ENCODE results near the gene C17orf114.
A peak's percentile ranks its signal among the peaks of the same experiment; 100 is the strongest.

Gene C17orf114

DNA sequence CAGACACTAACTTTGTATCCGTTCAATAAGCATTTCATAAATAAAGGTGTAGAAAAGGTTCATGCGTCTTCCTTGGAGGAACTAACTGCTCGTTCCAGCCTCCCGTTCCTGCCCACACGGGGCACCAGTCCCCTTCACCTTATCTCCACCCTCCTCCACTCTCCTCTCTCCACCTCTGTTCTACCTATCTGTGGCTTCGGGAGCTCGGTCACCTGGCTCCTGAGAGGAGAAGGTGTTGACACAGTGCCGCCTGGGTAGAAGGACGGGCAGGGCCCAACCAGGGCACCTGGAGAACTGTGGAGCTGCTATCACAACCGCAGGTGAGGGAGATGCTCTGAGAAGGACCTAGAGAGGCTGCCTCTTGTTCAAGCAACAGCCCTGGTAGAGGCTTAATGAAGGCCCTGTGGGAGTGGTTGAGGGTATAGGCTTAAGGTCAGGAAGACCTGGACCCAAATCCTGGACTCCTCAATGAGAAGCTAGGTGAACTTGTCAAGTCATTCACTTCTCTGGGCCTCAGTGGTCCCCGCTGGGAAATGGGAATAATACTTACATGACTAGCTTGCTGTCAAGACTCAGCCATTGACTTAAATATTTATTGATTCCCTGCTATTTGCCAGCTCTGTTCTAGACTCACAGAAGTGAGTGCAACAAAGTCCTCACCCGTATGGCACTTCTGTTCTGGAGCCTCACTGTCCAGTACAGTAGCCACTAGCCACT is 21.4 kb upstream of the C17orf114 start:
- no peak for DNase-seq (ENCODE audit: low read depth in 2 of 2)

DNA sequence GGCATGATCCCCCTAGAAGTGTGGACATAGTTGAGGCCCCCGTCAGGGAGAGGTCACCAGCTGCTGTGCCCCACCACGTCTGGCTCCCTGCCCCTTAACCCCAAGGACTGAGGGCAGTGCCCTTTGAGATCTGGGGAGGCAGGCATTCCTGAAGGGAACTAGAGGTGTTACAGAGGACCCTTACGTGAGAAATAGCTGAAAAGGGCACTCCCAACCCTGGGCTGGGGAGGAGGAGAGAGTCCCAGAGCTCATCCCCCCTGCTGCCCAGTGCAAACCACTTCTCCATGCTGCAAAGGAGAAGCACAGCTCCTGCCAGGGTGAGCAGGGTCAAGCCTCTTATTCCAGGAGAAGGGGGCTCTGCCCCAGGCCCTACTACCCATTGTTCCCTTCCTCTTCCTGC is 20.7 kb upstream of the C17orf114 start:
- no peak for DNase-seq (ENCODE audit: low read depth in 2 of 2)

DNA sequence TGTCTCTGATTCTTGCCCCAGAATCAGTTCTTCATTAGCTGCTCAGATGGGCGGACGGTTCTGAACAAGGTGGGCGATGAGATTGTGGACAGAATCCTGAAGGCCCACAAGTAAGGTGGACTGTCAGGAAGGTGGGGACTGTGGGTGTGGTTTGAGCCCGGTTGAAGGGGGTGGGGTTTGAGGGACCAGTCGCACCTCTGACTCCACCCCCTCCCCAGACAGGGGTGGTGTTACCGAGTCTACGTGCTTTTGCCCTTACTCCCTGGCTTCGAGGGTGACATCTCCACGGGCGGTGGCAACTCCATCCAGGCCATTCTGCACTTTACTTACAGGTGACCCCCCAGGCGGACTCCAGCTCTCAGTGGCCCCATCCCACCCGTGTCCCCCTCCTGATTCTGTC is 16.1 kb upstream of the C17orf114 start:
- DNase-seq (ENCODE audit: low read depth in 2 of 2) = no peak

DNA sequence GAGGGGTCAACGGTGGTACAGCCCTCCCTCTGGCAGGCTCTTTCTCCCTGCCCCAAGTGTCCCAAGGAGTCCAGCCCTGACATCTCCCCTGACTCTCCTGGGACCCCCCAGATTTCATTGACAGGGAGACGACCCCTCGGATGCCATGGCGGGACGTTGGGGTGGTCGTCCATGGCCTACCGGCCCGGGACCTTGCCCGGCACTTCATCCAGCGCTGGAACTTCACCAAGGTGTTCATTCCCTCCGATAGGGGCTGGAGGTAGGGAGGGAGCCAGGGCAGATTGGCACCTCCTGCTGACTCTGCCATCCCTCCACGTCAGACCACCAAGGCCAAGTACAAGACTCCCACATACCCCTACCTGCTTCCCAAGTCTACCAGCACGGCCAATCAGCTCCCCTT is 14.7 kb upstream of the C17orf114 start:
- no peak for DNase-seq (ENCODE audit: low read depth in 2 of 2)

DNA sequence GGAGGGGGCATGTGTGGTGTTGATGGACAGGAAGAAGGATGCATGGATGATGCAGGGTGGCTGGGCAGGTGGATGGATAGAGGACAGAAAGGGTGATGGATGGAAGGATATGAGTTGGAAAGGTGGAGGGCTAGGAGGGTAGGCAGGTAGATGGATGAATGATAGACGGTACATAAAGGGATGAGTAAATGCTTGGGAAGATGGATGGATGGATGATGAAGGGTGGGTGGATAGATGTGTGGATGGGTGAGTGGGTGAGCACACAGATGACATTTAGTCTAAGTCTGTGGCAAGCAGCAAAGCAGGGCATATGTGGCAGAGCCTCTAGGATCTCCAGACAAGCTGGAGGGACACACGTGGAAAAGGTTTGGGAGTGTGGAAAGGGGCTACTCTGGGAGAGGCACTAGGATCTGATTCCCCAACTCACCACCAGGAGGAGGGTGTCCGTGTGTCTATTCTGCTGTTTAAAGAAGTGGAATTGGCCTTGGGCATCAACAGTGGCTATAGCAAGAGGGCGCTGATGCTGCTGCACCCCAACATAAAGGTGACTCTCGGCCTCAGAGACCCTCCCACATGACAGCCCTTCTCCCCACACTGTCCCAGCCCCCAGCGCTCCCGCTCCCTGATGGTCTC is 13.0 kb upstream of the C17orf114 start:
- peak in 1 of 2 donors; percentile 36 for DNase-seq (ENCODE audit: low read depth in 2 of 2)

DNA sequence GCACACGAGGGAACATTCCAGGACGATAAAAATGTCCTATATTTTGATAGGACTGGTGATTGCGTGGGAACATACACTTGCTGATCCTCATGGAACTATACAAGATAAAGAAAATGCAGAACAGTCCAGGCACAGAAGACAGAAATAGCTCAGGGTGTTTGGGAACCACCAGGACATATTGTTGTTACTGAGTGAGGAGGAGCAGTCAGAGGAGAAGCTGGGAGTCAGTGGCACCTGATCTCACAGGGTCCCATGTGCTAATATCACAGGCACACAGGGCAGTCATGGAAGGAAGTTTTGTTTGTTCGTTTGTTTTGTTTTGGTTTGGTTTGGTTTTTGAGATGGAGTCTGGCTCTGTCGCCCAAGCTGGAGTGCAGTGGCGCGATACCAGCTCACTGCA is 10.6 kb upstream of the C17orf114 start:
- DNase-seq (ENCODE audit: low read depth in 2 of 2) = no peak

DNA sequence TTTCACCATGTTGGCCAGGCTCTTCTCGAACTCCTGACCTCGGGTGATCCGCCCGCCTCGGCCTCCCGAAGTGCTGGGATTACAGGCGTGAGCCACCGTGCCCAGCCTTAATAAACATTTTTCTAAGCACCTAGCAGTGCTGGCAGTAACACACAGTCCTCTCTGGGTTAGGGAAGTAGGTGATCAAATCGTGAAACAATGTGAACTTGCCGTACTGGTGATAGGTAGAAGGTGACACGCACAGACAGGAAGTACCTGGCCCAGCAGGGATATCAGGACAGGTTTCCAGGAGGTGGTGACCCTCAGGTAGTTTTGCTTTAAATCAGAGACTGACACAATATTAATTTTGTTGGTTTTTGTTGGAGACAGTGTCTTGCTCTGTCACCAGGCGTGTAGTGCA is 9.3 kb upstream of the C17orf114 start:
- no peak for DNase-seq (ENCODE audit: low read depth in 2 of 2)

DNA sequence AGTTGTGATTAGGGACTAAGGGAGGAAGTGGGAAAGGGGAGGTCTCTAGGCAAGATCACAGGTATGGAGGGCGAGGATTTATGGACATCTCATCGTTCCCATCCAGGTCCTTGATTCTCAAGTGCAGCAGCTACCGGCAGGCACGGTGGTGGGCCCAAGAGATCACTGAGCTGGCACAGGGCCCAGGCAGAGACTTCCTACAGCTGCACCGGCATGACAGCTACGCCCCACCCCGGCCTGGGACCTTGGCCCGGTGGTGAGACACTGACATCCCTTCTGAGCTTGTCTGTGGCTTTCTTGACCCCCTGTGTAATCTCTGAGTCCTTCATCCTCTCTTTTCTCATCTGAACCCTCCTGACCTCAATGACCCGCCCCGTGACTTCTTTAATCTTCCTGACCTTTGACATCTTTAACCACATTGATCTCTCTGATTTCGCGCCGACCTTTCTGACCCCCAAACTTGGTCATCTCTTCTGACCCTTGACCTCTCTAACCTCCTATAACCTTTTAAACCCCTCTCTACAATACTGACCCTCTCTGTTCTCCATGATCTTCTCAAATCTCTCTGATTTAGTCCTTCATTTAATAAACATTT is 8.7 kb upstream of the C17orf114 start:
- DNase-seq (ENCODE audit: low read depth in 2 of 2) = no peak

DNA sequence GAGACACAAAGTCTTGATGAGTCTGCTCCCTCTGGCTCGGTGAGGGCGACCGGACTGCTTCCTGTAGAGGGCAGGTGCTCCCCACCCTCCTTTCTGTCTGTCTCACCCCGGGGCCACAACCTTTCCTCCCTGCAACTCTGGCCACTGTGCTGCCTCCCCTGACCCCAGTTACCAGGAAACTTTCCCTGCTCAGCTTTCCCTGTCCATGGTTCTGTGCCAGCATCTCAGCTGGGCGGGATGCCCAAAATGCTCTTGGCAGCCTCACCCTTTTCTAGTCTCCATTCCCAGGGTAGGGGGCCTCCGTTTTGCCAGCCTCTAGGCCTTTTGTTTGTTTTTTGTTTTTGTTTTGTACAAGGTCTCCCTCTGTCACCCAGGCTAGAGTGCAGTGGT is 6.2 kb upstream of the C17orf114 start:
- DNase-seq (ENCODE audit: low read depth in 2 of 2) = peak; percentile 17 to 58

DNA sequence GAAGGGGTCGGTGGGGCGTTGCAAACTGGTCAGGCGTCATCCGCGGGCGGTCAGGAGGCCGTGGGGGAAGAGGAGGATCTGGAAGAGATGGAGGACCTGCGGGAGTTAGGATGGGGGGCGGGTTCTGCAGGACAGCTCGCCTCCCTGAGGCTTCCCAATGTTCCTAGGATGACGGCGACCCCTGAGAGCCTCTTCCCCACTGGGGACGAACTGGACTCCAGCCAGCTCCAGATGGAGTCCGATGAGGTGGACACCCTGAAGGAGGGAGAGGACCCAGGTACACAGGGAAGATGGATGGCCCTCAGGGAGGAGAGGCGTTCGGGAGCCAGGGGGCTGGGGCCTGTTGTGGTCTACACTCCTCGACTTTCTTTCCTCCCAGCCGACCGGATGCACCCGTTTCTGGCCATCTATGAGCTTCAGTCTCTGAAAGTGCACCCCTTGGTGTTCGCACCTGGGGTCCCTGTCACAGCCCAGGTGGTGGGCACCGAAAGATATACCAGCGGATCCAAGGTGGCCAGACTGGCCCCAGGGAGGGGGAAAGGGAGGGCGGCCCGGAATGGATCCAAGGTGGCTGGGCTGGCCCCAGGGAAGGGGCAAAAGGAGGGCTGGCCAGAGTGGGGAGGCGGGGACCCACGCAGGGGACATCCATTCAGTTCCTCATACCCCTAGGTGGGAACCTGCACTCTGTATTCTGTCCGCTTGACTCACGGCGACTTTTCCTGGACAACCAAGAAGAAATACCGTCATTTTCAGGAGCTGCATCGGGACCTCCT is 5.7 kb upstream of the C17orf114 start:
- DNase-seq (ENCODE audit: low read depth in 2 of 2) = no peak

DNA sequence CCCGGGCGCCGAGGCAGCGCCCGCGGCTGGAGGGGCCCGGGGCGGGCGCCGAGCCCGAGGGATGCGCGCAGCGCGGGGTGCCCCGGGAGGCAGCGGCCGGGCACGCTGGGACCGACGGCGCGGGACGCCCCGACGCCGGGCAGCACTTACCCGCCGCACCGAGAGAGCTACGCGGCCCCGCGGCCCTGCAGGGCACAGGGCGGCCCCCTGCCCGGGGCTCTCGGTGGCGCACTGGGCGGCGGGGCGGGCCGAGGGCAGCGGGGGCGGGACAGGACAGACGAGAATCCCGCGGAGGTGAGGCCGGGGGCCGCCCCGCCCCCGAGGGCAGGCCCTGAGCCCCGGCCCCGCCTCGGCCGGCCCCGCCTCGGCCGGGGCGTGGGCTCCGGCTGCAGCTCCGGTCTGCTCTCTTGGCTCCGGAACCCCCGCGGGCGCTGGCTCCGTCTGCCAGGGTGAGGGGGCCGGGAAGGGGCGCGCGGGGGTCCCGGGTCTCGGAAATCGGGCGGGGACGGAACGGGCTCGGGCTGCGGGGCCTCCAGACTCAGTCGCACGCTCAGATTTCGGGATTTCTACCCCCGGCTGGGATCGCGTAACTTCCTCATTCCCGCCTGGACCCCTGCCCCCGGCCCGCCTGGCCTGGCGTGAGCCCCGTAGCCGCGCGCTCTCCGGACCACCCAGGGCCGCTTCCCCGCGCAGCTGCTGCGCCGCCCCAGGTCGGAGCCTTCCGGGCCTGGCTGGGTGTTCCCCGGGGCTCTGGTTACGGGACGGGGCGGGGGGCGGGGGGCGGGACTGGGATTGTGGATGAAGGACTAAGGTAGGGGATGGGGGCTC is 4.9 kb upstream of the C17orf114 start, which contains the start of gene PLD2:
PLD2 (plus strand) TSS at position 376 of the 828 bp plus-strand sequence. CDS start 621 bp downstream, outside the sequence.
- peak; percentile 78 to 83 for DNase-seq (ENCODE audit: low read depth in 2 of 2)

DNA sequence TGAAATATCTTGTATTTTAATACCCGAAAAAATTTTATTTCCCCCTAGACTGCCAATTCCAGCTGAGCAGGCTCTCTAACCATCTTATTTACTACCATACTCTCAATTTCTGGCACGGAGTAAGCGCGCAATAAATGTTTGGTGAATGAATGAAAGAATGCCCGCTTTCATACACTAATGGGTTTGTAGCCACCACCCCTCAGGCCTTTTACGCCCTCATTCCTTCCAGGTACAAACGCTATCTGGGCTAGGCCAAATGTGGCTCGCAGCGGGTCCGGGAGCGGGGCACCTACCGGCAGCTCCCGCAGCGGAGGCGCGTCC is 4.3 kb upstream of the C17orf114 start:
- DNase-seq (ENCODE audit: low read depth in 2 of 2) = peak in 1 of 2 donors; percentile 23

DNA sequence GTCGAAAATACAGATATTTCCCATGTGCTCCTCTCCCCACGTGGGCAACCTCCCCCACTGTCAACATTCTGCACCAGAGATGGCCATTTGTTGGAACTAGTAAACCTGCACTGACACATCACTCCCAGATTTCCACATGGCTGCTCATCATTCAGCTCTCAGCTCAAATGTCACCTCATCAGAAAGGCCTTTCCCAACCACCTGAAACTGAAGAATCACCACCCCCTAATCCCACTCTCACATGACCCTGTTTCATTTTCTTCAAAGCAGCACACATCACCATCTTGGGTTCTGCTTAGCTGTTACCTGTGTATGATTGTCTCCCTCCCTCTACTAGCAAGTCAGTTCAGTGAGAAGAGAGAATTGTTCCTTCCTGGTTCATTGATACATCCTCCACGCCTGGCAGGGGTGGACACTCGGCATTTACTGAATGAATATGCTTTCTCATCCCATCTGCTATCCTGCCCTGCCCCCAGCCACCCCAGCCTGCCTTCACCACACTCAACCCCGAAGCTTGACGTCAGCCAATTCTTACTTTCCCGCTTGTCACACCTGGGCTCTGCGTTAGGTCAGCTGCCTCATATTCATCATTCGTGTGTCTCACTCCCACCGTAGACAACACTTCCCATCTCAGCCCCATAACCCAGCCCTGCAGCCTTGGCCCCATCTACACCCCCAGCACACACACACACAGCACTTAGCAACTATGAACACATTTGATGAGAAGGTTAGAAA is 1.5 kb downstream of the C17orf114 start:
- no peak for DNase-seq (ENCODE audit: low read depth in 2 of 2)

DNA sequence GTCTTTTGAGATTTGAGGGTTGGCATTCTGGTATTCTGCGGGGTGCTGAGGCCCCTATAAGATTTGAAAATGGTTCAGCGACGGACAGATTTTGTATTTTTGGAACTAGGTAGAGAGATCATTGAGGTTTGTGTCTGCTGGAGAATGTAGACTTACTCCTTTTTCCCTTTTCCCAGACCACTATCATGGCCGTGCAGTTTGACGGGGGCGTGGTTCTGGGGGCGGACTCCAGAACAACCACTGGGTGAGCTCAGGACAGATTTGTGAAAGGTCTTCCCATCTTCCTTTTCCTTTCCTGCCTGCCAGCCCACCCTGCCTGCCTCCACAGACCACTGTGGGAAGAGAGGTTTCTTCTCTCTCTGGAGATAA is 5.6 kb downstream of the C17orf114 start:
- peak; percentile 59 to 66 for DNase-seq (ENCODE audit: low read depth in 2 of 2)

DNA sequence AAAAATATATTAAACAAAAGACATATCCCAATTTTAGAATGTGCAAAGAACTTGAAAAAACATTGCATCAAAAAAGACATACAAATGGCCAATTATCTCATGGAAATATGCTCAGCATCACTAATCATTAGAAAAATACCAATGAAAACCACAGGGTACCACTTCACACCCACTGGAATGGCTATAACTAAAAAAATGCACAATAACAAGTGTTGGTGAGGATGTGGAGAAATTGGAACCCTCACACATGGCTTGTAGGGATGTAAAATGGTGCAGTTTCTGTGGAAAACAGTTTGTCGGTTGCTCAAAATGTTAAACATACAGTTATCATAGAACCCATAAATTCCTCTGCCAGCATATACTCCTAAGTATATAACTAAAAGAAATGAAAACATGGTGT is 7.0 kb downstream of the C17orf114 start:
- no peak for DNase-seq (ENCODE audit: low read depth in 2 of 2)

DNA sequence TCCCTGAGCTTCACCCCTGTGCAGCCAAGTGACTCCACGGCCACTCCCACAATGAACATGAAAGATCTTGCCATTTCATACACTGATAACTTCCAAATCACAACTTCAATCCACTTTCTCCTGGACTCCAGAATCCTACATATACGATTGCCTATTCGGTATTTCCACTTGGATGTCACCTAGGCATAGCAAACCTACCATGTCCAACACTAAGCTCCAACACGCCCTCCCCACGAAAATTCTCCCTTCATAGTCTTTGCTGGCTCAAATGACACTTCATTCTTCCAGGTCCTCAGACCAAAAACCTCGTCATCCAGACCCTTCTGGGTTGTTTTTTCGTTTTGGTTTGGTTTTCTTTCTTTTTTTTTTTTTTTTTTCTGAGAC is 11.4 kb downstream of the C17orf114 start:
- no peak for DNase-seq (ENCODE audit: low read depth in 2 of 2)

DNA sequence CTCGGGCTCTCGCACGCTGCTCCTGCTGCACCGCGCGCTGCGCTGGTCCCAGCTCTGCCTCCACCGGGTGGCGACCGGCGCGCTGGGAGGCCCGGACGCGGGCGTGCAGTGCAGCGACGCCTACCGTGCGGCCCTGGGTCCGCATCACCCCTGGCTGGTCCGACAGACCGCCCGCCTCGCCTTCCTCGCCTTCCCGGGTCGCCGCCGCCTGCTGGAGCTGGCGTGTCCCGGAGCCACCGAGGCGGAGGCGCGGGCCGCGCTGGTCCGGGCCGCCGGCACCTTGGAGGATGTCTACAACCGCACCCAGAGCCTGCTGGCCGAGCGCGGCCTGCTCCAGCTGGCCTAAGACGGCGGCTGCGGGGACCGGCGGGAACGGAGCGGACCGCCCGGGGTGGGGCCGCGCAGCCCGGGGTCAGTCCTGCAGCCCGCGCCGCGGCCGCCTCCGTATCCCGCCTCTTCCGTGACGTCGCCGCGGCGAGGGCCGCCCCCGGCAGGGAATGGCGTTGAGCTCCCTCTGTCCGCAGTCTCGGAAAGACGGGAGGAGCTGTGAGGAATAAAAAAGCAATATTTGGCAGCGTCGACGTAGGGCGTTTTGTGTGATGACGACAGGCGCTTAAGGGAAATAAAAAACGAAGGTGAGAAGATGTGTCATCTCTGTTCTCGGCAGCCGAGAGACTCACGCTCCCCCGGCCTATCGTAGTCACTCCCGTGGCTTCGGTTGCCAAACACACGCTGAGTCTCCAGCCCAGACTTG is 12.0 kb downstream of the C17orf114 start:
- DNase-seq (ENCODE audit: low read depth in 2 of 2) = peak; percentile 89 to 90

DNA sequence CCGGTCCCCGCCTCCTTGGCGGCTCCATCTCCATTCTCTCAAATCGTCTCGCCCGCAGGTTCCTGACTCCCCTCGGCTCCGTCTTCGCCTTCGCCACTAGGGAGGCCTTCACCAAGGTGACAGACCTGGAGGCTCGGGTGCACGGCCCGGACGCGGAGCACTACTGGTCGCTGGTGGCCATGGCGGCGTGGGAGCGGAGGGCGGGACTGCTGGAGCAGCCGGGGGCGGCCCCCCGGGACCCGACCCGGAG is 12.5 kb downstream of the C17orf114 start:
- DNase-seq (ENCODE audit: low read depth in 2 of 2) = no peak

DNA sequence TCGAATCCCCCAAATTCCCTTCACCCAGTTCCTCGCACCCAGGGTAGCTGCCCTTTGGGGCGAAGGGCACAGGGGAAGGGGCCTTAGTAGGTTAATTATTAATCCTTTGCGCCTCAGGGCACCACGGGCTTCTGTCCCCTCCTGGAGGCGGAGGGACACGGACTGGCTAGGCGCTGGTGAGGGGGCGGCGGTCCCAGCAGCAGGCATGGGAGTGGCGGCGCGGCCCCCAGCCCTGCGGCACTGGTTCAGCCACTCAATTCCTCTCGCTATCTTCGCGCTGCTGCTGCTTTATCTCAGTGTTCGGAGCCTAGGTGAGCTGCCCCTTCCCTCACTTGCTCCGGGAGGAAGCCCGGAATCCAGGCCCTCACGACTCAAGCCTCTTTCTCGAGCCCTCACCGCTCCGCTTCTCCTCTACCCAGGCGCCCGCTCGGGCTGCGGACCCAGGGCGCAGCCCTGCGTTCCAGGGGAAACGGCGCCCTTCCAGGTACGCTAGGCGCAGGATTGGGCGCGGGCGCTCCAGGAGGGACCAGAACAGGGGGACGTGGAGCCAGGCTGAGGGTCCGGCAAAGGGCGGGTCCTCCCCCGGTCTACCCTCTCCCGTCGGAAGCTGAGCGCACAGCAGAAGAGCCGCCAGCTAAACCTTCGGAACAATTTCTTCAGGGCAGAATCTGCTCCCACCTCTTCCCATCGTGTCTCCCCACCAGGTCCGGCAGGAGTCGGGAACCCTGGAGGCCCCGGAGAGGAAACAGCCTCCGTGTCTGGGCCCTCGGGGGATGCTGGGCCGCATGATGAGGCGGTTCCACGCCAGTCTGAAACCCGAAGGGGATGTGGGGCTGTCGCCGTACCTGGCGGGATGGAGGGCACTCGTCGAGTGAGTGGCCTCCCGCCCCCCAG is 13.1 kb downstream of the C17orf114 start, which contains the start of gene GLTPD2:
GLTPD2 (plus strand) TSS at position 158 of the 894 bp plus-strand sequence; CDS start at position 206, 48 bp downstream.
- DNase-seq (ENCODE audit: low read depth in 2 of 2) = no peak

Data from lung microvascular endothelial cell (primary cell).